Caco-2 (cell line): ENCODE data around the gene MRPL42. TPM values are rescaled to one million over a fixed set of nuclear protein-coding genes. Genes with fewer than 3 reads are reported as not detected.

Experiments used
- BruUV-seq: library from RNA; stranded (reverse); fragments of 400-500 nt; replicated peaks from 2 replicates; lab custom pipeline; 2021; lab: Mats Ljungman, UMichigan
- CTCF ChIA-PET: fragments of 300-600 bp; sonication (Branson Sonifier 250); formaldehyde crosslinking; loops from one replicate; lab custom pipeline; 2022; ENCODE audit warnings: antibody characterized with exemption; lab: Charles Lee
- POLR2A ChIA-PET: fragments of 300-600 bp; sonication (Branson Sonifier 250); formaldehyde crosslinking; loops from one replicate; lab custom pipeline; 2022; ENCODE audit warnings: antibody characterized with exemption; lab: Charles Lee
- DNase-seq, 2 experiments: peaks; one replicate each; pipeline versions ENCODE4 v3.0.0 to v3.0.0-alpha.2; 2020 to 2022
- H3K27me3 ChIP-seq: replicated peaks from 2 replicates; pipeline ENCODE4 v1.6.0; 2011; ENCODE audit warnings: low read length; ENCODE audit not compliant: control insufficient read depth, insufficient read depth
- H3K36me3 ChIP-seq: 2 replicates; pipeline ENCODE4 v1.5.1; 2011; ENCODE audit warnings: low read length; ENCODE audit not compliant: control insufficient read depth, insufficient read depth
- H3K4me1 ChIP-seq: fragments of 250-450 bp; sonication (Bioruptor Pico); 2 replicates; pipeline ENCODE4 v1.5.1; 2020; ENCODE audit warnings: mild to moderate bottlenecking
- H3K4me3 ChIP-seq: 2 replicates; pipeline ENCODE4 v1.5.1; 2011; ENCODE audit warnings: low read depth, mild to moderate bottlenecking, control low read depth, low read length
- H3K9me3 ChIP-seq: fragments of 250-450 bp; sonication (Bioruptor Pico); 2 replicates; pipeline ENCODE4 v1.5.1; 2020; ENCODE audit warnings: mild to moderate bottlenecking, moderate library complexity
- H3K27ac Mint-ChIP-seq: one replicate; pipeline ENCODE4 v1.8.0; 2022; ENCODE audit warnings: mixed read lengths; ENCODE audit not compliant: unreplicated experiment
- H3K27me3 Mint-ChIP-seq: one replicate; pipeline ENCODE4 v1.8.0; 2022; ENCODE audit warnings: mixed read lengths; ENCODE audit not compliant: insufficient read depth, unreplicated experiment
- H3K36me3 Mint-ChIP-seq: one replicate; pipeline ENCODE4 v1.8.0; 2022; ENCODE audit warnings: mild to moderate bottlenecking, mixed read lengths; ENCODE audit not compliant: insufficient read depth, unreplicated experiment
- H3K4me1 Mint-ChIP-seq: one replicate; pipeline ENCODE4 v1.8.0; 2022; ENCODE audit warnings: low read depth, mixed read lengths; ENCODE audit not compliant: unreplicated experiment
- H3K4me3 Mint-ChIP-seq: one replicate; pipeline ENCODE4 v1.8.0; 2022; ENCODE audit warnings: mild to moderate bottlenecking, moderate library complexity, mixed read lengths; ENCODE audit not compliant: unreplicated experiment
- H3K9me3 Mint-ChIP-seq: one replicate; pipeline ENCODE4 v1.8.0; 2022; ENCODE audit warnings: mixed read lengths; ENCODE audit not compliant: unreplicated experiment
- intact Hi-C: fragments of 100-400 bp; cut with micrococcal nuclease; formaldehyde crosslinking; loops from one replicate; pipeline ENCODE4 v1.10.0; 2022; ENCODE audit not compliant: unreplicated experiment
- total RNA-seq: library from RNA; stranded (reverse); gene quantifications from 2 replicates; pipeline ENCODE4 v1.2.3, GENCODE V29; 2022
- TF ChIP-seq, protein P1 (sequence below), 2 experiments: fragments of 200-600 bp in 1 of 2; IDR thresholded peaks; 1 replicate in 1 of 2; 2 replicates in 1 of 2; pipeline versions ENCODE4 v1.5.1 to v1.8.0; 2011 to 2022; ENCODE audit warnings: antibody characterized with exemption in 1 of 2, control low read depth in 1 of 2, inconsistent platforms in 1 of 2, low read depth in 1 of 2, low read length in 1 of 2, mild to moderate bottlenecking in 1 of 2, moderate library complexity in 1 of 2; ENCODE audit not compliant: insufficient read depth in 1 of 2, severe bottlenecking in 1 of 2, unreplicated experiment in 1 of 2

MRPL42 gene
- total RNA-seq, 1 experiment from 2014 or later: 77.0 TPM

GRCh38 chr12:93524386-93525133, 57.2 kb downstream of the MRPL42 start:
- Histone ChIP-seq H3K9me3 (no peaks in the 10 kb centered on the region; the same call in 1 of the 2 replicates), H3K36me3 (no peaks in the 10 kb centered on the region), H3K27me3 (no peaks in the 10 kb centered on the region), H3K4me1 (peaks cover 38% of the 10 kb centered on the region), H3K4me3 (no peak overlapping the region)
- DNase-seq: no peak
- Mint-ChIP-seq H3K4me3 (no peak overlapping the region), H3K27ac (peak overlapping the region; percentile 18), H3K4me1 (peaks cover 37% of the 10 kb centered on the region), H3K27me3 (no peaks in the 10 kb centered on the region), H3K36me3 (peaks cover 6% of the 10 kb centered on the region), H3K9me3 (peaks cover 4% of the 10 kb centered on the region)
- TF ChIP-seq, protein P1, sequence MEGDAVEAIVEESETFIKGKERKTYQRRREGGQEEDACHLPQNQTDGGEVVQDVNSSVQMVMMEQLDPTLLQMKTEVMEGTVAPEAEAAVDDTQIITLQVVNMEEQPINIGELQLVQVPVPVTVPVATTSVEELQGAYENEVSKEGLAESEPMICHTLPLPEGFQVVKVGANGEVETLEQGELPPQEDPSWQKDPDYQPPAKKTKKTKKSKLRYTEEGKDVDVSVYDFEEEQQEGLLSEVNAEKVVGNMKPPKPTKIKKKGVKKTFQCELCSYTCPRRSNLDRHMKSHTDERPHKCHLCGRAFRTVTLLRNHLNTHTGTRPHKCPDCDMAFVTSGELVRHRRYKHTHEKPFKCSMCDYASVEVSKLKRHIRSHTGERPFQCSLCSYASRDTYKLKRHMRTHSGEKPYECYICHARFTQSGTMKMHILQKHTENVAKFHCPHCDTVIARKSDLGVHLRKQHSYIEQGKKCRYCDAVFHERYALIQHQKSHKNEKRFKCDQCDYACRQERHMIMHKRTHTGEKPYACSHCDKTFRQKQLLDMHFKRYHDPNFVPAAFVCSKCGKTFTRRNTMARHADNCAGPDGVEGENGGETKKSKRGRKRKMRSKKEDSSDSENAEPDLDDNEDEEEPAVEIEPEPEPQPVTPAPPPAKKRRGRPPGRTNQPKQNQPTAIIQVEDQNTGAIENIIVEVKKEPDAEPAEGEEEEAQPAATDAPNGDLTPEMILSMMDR (IDR thresholded peaks at IDR 0.05; ENCODE audit: insufficient read depth in 1 of 2, low read depth in 1 of 2, low read length in 1 of 2, severe bottlenecking in 1 of 2, unreplicated experiment in 1 of 2): no peak
- ChIA-PET CTCF (interaction anchor here (0.5 to 2.0 kb wide), 5 partner anchors 22 to 577 kb away, joined by 3 to 7 read pairs (median 4); no protein-coding TSS in a partner anchor), POLR2A (no interaction called here)
- no TSS peak for BruUV-seq
- intact Hi-C loops: loop anchor here (1.0 to 10.0 kb wide), 2 partner anchors 450 to 578 kb away; no protein-coding TSS in a partner anchor

DNA sequence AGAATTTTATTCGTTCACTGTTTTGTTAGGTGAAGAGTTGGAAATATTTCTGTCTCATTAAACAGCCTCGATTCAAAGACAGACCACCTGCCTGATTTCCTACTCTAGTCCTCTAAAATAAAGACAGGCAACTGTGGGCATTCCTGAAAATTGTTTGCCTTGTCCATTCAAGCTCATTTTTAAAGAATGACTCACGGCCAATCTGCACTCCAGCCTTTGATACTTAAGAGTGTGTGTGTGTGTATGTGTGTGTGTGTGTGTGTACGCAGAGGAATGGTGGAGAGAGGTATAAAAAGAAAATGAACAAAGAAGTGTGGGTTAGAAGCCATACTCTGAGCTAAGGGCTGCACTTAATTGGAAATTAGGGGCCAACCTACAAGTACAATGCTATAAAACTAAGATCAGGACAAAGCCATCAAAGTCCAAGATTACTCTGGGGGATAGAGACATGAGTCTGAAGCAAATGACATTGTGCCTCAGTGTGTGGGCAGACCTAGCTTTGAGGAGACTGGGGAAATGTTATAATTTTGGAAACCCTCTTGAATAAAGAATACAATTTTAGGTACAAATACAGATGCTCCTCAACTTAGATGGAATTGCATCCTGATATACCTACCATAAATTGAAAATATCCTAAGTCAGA, 59.6 kb downstream of the MRPL42 start:
- H3K36me3 Mint-ChIP-seq: peaks cover 6% of the 10 kb centered on the region
- peak overlapping the region; percentile 35 for H3K4me3 Mint-ChIP-seq
- H3K4me1 Mint-ChIP-seq: peaks cover 34% of the 10 kb centered on the region
- BruUV-seq: no TSS peak
- Histone ChIP-seq H3K4me1 (peaks cover 36% of the 10 kb centered on the region), H3K4me3 (no peak overlapping the region), H3K9me3 (no peaks in the 10 kb centered on the region), H3K27me3 (no peaks in the 10 kb centered on the region), H3K36me3 (no peaks in the 10 kb centered on the region)
- H3K27me3 Mint-ChIP-seq: no peaks in the 10 kb centered on the region
- POLR2A ChIA-PET: interaction anchor here (0.6 to 0.7 kb wide), 3 partner anchors 30 to 50 kb away, joined by 3 read pairs; no protein-coding TSS in a partner anchor
- H3K9me3 Mint-ChIP-seq: peaks cover 8% of the 10 kb centered on the region
- CTCF ChIA-PET: interaction anchor here (0.7 to 1.5 kb wide), 9 partner anchors 9 to 575 kb away, joined by 3 to 14 read pairs (median 4); no protein-coding TSS in a partner anchor
- H3K27ac Mint-ChIP-seq: peak overlapping the region; percentile 64
- TF ChIP-seq, protein P1 (IDR thresholded peaks at IDR 0.05; ENCODE audit: insufficient read depth in 1 of 2, low read depth in 1 of 2, low read length in 1 of 2, severe bottlenecking in 1 of 2, unreplicated experiment in 1 of 2): no peak
- peak; percentile 84 for DNase-seq
- intact Hi-C loops: loop anchor here (1.0 to 10.0 kb wide), 2 partner anchors 37 to 448 kb away; no protein-coding TSS in a partner anchor

- intact Hi-C loops: no loop called here
Measured at GRCh38 chr12:93530358-93530757, 63.0 kb downstream of the MRPL42 start.

More at GRCh38 chr12:93530358-93530757, 63.0 kb downstream of the MRPL42 start:
- H3K36me3 Mint-ChIP-seq: peaks cover 6% of the 10 kb centered on the region
- no peaks in the 10 kb centered on the region for H3K27me3 Mint-ChIP-seq
- Histone ChIP-seq H3K4me1 (peaks cover 18% of the 10 kb centered on the region), H3K36me3 (no peaks in the 10 kb centered on the region), H3K27me3 (no peaks in the 10 kb centered on the region), H3K9me3 (no peaks in the 10 kb centered on the region), H3K4me3 (no peak overlapping the region)
- DNase-seq: no peak
- no peak overlapping the region for H3K27ac Mint-ChIP-seq
- BruUV-seq: no TSS peak
- CTCF ChIA-PET: no interaction called here
- TF ChIP-seq, protein P1 (IDR thresholded peaks at IDR 0.05; ENCODE audit: insufficient read depth in 1 of 2, low read depth in 1 of 2, low read length in 1 of 2, severe bottlenecking in 1 of 2, unreplicated experiment in 1 of 2): no peak
- H3K4me3 Mint-ChIP-seq: no peak overlapping the region
- peaks cover 8% of the 10 kb centered on the region for H3K9me3 Mint-ChIP-seq
- peaks cover 18% of the 10 kb centered on the region for H3K4me1 Mint-ChIP-seq
- POLR2A ChIA-PET: no interaction called here
